Measurements from ENCODE around the gene ERBB3. TPM values are rescaled to one million over a fixed set of nuclear protein-coding genes. Genes with fewer than 3 reads are reported as not detected.

Gene ERBB3
- total RNA-seq, 1 donor from 2014 or later: 0.84 TPM

DNA sequence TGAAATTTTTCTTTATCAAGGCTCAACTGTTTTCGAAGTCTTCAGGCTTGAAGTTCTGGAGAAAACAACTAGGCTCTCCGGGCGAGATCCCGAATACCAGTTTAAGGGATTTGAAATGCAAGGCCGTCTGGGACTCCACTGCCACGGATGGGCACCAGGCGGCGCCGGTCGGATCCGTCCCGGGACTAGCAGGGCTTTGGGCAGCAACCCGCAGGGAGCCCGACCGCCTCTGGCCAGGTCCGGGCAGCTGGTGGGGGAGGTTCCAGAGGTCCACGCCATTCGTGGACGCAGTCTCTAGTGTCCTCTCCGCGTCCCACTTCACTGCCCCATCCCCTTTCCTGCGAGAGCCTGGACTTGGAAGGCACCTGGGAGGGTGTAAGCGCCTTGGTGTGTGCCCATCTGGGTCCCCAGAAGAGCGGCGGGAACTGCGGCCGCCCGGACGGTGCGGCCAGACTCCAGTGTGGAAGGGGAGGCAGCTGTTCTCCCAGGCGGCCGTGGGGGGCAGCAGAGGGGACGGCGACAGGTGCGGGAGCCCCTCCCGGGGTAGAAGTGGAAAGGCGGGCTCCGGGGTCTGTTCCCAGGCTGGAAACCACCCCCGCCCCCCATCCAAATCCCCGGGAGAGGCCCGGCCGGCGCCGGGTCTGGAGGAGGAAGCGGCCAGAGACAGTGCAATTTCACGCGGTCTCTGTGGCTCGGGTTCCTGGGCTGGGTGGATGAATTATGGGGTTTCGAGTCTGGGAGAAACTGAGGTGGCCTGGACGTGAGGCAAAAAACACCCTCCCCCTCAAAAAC, 838 bp upstream of the ERBB3 start:
- intact Hi-C loops (cut with micrococcal nuclease): loop anchor here (1.0 kb wide), 1 partner anchor 25 kb away; the partner anchor contains the start of gene PA2G4

DNA sequence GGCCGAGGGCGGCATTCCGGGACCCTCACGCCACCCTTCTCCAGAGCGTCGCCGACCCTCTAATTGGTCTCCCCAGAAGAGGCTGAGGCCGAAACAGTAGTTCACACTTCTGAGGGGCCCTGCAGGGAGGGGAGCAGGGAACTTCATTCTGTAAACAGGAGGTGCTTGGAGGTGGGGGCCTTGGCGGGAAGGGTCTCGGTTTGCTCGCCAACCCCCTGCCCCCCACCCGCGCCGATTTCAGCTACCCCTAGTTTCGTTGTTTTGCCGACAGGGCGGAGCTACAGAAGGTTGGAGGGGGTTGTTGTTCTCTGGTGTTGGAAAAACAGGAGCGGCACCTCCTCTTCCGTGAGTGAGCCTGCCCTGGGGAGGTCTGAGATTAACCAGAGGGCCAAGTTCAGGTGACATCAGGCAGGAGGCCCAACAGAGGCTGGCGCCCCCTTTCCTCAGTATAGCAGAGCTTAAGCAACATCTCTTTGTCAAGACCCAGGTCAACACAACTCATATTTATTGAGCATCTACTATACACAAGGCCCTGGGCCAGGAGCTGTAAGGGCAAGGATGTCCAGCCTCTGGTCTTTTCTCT, 682 bp downstream of the ERBB3 start:
- intact Hi-C loops (cut with micrococcal nuclease): no loop called here

DNA sequence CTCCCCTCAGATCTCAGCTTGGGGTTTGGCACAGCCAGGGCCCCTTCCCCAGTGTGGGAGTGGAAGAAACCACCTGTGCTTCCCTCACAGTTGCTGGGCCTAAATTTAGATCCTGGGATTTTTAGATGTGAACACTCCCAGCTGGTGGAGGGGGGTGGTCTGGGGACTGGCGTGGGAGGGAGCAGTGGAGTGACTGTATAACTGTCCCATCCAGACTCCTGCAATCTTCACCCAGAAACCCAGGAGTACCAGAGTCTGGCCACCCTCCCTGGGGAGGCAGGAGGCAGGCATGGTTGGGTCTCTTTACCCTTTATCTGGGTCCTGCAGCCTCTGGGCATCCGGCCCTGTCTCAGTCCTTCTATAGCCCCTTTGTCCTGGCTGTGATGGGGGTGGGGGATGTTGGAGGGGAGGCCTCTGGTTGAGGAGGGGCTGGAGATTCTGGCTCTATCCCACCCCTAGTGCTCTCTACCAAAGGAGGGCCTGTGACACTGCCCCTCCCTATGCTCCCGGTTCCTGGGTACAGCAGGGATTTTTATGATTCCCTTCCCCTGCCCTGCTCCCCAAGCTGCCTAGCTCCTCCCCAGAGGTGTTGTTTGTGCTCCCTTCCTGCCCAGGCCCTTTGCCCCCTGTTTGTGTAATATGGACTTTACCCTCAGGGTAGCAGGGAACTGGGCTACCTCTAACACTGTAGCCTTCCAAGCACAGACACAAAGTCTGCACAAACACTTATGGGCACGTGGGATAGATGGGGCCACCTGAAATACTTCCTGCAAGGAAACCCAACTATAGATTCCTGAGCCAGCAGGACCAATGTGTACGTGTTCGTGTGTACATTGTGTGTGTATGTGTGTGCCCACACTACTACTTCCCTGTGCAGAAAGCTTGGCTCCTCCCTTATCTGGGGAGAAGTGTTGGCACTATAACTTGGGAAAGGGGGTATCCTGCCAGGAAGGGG, 1.7 kb downstream of the ERBB3 start:
- intact Hi-C loops (cut with micrococcal nuclease): no loop called here

DNA sequence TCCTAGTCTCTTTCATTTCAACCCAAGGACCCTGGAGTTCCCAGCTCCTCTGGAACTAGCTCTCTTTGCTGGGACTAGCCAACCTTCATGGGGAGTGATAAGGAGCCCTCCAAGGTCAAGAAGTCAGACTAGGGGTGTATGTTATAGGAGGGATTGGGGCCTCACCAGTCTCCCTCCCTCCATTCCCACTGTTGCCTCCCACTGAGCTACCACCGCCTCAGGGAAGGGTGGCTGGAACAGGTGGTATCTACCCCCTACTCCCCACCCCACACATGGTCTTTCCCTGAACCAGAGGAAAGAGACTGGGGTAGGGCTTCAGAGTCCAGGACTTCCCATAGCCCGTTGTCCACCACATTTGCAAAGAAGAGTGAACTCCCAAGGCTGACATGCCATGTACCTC, 2.4 kb downstream of the ERBB3 start:
- intact Hi-C loops (cut with micrococcal nuclease): no loop called here

GRCh38 chr12:56082967-56083366, 3.0 kb downstream of the ERBB3 start:
- intact Hi-C loops (cut with micrococcal nuclease): no loop called here

- intact Hi-C loops (cut with micrococcal nuclease): no loop called here
These were observed 5.1 kb downstream of the ERBB3 start for GRCh38 chr12:56084958-56085543.

GRCh38 chr12:56086096-56086495, 6.1 kb downstream of the ERBB3 start:
- intact Hi-C loops (cut with micrococcal nuclease): no loop called here

DNA sequence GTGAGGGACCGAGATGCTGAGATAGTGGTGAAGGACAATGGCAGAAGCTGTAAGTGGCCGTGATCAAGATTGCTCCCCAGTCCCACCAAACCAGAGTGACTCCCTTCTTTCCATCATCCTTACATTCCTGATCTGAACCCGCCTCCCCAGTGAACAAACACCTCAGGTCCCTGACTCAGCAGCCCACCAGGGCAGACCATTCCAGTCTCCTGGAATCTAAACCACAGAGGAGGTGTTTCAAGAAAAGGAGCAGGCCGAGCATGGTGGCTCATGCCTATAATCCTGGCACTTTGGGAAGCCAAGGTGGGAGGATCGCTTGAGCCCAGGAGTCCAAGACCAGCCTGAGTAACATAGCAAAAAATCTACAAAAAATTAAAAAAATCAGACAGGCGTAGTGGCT, 6.6 kb downstream of the ERBB3 start:
- intact Hi-C loops (cut with micrococcal nuclease): no loop called here

DNA sequence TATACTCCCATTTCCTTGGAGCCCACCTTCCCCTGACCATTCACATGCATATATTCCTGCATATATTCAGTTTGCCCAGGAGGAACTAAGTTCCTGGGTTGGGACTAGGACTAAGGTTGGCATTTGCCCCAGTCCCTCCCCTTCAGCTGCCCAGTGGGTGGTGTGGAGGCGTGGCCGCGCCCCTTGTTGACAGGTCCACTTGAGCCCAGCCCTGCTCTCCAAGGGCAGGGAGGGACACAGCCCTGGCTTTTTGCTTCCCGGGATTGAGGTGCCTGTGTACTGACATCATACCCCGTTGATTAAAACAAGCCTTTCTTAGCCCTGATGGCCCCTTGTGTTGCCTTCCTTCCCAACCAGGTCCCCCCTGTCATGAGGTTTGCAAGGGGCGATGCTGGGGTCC, 7.3 kb downstream of the ERBB3 start:
- intact Hi-C loops (cut with micrococcal nuclease): no loop called here

- intact Hi-C loops (cut with micrococcal nuclease): no loop called here
These were observed 17.8 kb downstream of the ERBB3 start for GRCh38 chr12:56097738-56098137.

DNA sequence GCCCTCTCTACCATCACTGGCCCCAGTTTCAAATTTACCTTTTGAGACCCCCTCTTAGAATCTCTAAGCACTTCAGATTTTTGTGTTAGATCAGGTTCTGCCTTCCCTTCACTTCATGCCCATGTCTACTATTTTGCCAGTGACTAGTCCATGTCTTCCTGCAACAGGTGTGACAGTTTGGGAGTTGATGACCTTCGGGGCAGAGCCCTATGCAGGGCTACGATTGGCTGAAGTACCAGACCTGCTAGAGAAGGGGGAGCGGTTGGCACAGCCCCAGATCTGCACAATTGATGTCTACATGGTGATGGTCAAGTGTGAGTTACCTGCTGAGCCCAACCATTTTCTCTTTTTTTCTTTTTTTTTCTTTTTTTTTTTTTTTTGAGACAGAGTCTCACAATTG, 18.6 kb downstream of the ERBB3 start:
- intact Hi-C loops (cut with micrococcal nuclease): no loop called here

DNA sequence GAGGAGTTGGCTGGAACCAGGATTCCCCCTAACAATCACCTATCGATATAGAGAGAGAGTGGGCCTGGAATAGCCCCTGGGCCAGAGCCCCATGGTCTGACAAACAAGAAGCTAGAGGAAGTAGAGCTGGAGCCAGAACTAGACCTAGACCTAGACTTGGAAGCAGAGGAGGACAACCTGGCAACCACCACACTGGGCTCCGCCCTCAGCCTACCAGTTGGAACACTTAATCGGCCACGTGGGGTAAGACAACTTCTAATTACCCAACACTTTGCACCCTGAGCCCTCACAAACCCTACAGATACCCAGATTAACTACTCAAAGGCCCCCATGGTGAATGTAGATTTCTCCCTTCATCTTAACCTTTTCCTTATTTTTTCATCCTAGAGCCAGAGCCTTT, 19.8 kb downstream of the ERBB3 start:
- intact Hi-C loops (cut with micrococcal nuclease): no loop called here

DNA sequence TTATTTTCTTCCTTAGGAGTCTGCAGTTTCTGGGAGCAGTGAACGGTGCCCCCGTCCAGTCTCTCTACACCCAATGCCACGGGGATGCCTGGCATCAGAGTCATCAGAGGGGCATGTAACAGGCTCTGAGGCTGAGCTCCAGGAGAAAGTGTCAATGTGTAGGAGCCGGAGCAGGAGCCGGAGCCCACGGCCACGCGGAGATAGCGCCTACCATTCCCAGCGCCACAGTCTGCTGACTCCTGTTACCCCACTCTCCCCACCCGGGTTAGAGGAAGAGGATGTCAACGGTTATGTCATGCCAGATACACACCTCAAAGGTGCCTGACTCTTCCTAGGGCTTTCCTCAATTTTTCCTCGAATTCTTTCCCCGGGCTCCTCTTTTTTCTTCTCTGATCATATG, 21.1 kb downstream of the ERBB3 start:
- intact Hi-C loops (cut with micrococcal nuclease): no loop called here

- intact Hi-C loops (cut with micrococcal nuclease): no loop called here
These were observed 22.7 kb downstream of the ERBB3 start for GRCh38 chr12:56102683-56103065.

- intact Hi-C loops (cut with micrococcal nuclease): no loop called here
These were observed 23.2 kb downstream of the ERBB3 start for GRCh38 chr12:56103066-56103711.

GRCh38 chr12:56103823-56104108, 23.8 kb downstream of the ERBB3 start:
- intact Hi-C loops (cut with micrococcal nuclease): loop anchor here (1.0 to 2.0 kb wide), 10 partner anchors 15 to 286 kb away; partner anchors contain the start of genes DNAJC14, MYL6, RPS26 and SARNP

DNA sequence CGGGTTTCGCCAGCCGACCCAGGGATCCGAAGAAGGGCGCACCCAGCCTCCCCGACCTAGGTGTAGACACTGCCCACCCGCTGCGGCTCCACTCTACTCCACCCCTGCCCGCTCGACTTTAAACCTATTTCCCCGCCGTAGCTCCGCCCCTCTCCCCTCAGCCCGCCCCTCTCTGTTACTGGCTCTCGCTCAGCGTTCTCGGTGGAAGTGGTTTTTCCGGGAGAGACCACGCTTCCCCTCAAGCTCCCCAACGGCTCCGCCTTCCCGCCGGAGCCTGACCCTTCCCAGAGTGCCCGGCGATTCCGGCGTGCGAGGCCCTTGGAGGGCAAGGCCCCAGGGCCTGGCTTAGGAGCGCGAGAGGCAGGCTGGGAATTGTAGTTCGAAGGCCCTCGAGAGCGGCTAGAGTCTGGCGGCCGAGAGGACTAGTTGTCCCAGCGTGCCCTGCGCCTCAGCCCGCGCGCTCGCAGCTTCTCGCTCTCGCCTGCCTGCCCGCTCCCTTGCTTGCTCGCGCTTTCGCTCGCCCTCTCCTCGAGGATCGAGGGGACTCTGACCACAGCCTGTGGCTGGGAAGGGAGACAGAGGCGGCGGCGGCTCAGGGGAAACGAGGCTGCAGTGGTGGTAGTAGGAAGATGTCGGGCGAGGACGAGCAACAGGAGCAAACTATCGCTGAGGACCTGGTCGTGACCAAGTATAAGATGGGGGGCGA, 24.3 kb downstream of the ERBB3 start, which contains the start of gene PA2G4:
TSS of gene PA2G4 (plus strand) at position 451 of the 706 bp plus-strand sequence. CDS start at position 630, 179 bp downstream.
- intact Hi-C loops (cut with micrococcal nuclease): loop anchor here (1.0 to 2.0 kb wide), 10 partner anchors 14 to 287 kb away; partner anchors contain the start of genes DNAJC14, MYL6, RPS26 and SARNP

- intact Hi-C loops (cut with micrococcal nuclease): loop anchor here (1.0 to 2.0 kb wide), 10 partner anchors 13 to 288 kb away; partner anchors contain the start of genes DNAJC14, MYL6, RPS26 and SARNP
These were observed 25.0 kb downstream of the ERBB3 start for GRCh38 chr12:56104815-56105608.

- intact Hi-C loops (cut with micrococcal nuclease): loop anchor here (2.0 kb wide), 1 partner anchor 53 kb away; the partner anchor contains the start of gene MYL6
These were observed 25.6 kb downstream of the ERBB3 start for GRCh38 chr12:56105609-56105902.
